GM21526 (cell line): ENCODE results near the gene VPS13C.

Experiments
- ATAC-seq: cut with Tn5 transposase; IDR thresholded peaks from one replicate; pipeline ENCODE4 v1.9.1; 2021; ENCODE audit warnings: moderate library complexity; ENCODE audit not compliant: unreplicated experiment, low FRiP score

Gene VPS13C, protein sequence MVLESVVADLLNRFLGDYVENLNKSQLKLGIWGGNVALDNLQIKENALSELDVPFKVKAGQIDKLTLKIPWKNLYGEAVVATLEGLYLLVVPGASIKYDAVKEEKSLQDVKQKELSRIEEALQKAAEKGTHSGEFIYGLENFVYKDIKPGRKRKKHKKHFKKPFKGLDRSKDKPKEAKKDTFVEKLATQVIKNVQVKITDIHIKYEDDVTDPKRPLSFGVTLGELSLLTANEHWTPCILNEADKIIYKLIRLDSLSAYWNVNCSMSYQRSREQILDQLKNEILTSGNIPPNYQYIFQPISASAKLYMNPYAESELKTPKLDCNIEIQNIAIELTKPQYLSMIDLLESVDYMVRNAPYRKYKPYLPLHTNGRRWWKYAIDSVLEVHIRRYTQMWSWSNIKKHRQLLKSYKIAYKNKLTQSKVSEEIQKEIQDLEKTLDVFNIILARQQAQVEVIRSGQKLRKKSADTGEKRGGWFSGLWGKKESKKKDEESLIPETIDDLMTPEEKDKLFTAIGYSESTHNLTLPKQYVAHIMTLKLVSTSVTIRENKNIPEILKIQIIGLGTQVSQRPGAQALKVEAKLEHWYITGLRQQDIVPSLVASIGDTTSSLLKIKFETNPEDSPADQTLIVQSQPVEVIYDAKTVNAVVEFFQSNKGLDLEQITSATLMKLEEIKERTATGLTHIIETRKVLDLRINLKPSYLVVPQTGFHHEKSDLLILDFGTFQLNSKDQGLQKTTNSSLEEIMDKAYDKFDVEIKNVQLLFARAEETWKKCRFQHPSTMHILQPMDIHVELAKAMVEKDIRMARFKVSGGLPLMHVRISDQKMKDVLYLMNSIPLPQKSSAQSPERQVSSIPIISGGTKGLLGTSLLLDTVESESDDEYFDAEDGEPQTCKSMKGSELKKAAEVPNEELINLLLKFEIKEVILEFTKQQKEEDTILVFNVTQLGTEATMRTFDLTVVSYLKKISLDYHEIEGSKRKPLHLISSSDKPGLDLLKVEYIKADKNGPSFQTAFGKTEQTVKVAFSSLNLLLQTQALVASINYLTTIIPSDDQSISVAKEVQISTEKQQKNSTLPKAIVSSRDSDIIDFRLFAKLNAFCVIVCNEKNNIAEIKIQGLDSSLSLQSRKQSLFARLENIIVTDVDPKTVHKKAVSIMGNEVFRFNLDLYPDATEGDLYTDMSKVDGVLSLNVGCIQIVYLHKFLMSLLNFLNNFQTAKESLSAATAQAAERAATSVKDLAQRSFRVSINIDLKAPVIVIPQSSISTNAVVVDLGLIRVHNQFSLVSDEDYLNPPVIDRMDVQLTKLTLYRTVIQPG (N-terminal part only)

GRCh38 chr15:62060113-62060895 lies at the start of gene VPS13C:
Gene VPS13C (minus strand): TSS chr15:62060447. CDS start chr15:62060374, 73 bp downstream.
- peak; percentile 83 for ATAC-seq

DNA sequence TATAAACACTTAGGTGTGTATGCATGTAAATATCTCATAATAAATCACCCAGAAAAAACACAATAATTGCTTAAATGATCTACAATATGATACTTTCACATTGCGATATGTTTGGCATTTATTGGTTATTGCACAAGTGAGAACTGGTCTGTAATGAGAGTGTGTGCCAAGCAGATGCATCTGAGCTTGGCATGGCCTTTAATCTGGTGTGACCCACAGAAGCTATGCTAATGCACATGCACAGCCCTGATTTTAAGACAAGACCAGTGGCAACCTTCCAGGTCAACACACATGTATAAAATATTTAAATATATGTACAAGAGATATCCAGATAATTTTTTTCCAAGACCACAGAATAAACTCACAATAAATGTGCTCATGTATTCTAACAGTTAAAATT lies 49.2 kb upstream of the VPS13C start:
- ATAC-seq = no peak

DNA sequence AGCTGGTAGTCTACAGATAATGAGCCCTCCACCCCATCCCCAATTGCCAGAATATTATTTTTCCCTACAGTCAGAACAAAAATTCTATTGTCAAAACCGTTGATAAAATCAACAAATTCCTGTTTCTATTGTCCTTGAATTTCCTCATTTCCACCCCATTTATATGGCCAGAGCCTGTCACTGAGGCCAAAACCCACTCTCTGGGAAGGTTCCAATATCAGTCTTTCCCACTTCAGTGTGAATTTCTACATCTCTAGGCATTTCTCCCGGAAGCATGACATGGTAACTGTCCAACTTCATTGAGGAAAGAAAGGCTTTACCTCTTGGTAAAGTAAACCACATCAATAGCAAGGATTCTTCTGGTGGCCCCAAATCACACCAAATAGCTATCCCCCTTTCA lies 48.2 kb upstream of the VPS13C start:
- no peak for ATAC-seq

DNA sequence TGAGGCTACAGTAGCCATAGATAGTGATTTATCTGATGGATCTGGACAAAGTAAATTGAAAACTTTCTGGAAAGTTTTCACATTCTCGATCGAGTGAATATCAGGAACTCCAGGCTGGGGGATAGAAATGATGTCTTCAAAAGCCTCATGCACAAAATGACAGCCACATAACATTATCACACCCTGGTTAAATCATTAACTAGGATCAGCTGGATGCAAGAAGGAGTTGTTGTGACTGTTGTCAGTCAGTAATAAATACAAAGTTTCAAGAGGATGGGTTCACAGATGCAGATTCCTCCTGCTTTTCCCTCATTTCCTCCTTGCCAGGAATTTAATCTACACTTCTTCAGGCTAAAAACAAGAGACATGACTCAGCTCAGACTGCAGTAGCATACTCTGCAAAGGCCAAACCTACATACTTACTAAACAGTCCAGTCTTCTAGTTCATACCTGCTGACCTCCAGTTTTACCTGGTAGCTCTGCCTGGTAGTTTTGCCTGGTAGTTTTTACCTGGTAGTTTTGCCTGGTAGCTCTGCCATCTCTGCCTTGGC lies 47.4 kb upstream of the VPS13C start:
- no peak for ATAC-seq

- no peak for ATAC-seq
Measured at GRCh38 chr15:62106096-62106495, 45.8 kb upstream of the VPS13C start.

GRCh38 chr15:62105266-62105665 lies 45.0 kb upstream of the VPS13C start:
- ATAC-seq = no peak

DNA sequence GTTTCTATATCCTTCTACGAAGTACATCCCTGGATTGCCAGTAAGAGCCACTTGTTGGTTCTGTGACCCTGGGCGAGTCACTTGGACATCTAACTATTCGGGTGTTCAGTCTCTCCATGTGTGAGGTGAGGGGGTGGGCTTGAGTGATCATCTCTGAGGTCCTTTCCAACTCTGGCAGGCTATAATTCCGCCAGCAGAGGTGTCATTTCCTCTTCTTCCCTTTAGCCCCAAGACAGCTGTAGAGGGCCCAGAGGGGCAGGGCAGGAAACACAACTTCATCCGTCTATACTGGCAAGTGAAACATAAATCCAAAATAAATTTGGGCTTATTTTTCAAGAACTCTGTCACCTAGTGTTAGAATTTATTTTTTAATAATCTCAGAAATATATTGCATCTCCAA lies 44.6 kb upstream of the VPS13C start:
- no peak for ATAC-seq

- ATAC-seq = no peak
Measured at GRCh38 chr15:62104401-62104800, 44.2 kb upstream of the VPS13C start.

GRCh38 chr15:62103431-62103830 lies 43.2 kb upstream of the VPS13C start:
- ATAC-seq = no peak

DNA sequence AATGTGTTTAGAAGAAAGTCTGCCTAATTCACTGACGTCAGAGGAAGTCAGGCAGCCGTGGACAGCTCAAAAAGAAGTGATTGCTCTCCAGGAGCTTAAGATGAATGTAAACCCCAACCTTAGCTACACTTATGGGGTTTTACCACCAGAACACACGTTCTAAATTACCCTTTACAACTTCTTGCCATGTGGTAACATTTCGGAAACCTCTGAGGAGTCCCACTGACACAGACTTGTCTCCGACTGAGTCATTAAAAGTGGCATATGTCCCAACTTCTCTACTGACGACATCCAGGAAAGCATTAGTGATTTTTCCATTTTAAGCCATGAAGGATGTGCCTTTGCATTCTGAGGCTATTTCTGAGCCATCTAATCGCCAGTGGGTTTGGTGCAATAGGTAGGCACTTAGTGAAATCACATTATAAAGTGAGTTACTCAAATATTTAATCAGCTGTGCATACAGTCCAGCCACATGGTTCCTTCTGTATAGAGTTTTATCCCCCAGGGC lies 38.9 kb upstream of the VPS13C start:
- no peak for ATAC-seq

- ATAC-seq = no peak
Measured at GRCh38 chr15:62094388-62094787, 34.1 kb upstream of the VPS13C start.

- no peak for ATAC-seq
Measured at GRCh38 chr15:62093809-62094208, 33.6 kb upstream of the VPS13C start.

GRCh38 chr15:62090988-62091387 lies 30.7 kb upstream of the VPS13C start:
- ATAC-seq = no peak

GRCh38 chr15:62089616-62090015 lies 29.4 kb upstream of the VPS13C start:
- ATAC-seq = no peak

DNA sequence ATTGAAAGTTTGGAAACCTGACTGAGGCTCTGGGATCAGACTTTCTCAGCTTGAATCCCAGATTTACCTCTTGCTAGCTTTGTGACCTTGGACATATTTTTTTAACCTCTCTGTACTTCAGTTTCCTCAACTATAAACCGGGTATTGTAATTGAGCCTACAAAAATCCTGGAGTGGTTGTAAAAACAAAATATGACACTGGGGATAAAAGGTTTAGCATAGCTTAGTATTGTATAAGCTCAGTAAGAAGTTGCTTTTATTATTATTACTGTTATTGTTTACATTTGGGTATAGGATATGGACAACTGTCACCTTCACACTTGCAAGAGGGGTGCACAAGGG lies 28.1 kb upstream of the VPS13C start:
- ATAC-seq = no peak

- ATAC-seq = no peak
Measured at GRCh38 chr15:62087671-62088352, 27.6 kb upstream of the VPS13C start.

- no peak for ATAC-seq
Measured at GRCh38 chr15:62085740-62086139, 25.5 kb upstream of the VPS13C start.

GRCh38 chr15:62083194-62084154 lies 23.2 kb upstream of the VPS13C start:
- ATAC-seq = peak; percentile 77
